Progenitor cell of endocrine pancreas (in vitro differentiated cells): Measurements from ENCODE around the gene C4orf33. TPM values are rescaled to one million over a fixed set of nuclear protein-coding genes. Genes with fewer than 3 reads are reported as not detected.

ENCODE experiments used
- DNase-seq: peaks from one replicate; pipeline ENCODE4 v3.0.0; 2021; ENCODE audit warnings: low spot score; ENCODE audit not compliant: unreplicated experiment
- H3K27ac Mint-ChIP-seq: 2 replicates; pipeline ENCODE4 v1.8.0; 2021; ENCODE audit warnings: mild to moderate bottlenecking, moderate library complexity, mixed read lengths
- H3K27me3 Mint-ChIP-seq: 2 replicates; pipeline ENCODE4 v1.8.0; 2021; ENCODE audit warnings: mixed read lengths
- H3K36me3 Mint-ChIP-seq: 2 replicates; pipeline ENCODE4 v1.8.0; 2022; ENCODE audit warnings: mixed read lengths; ENCODE audit not compliant: insufficient read depth
- H3K4me1 Mint-ChIP-seq: 2 replicates; pipeline ENCODE4 v1.8.0; 2021; ENCODE audit warnings: low read depth, mixed read lengths
- H3K4me3 Mint-ChIP-seq: 2 replicates; pipeline ENCODE4 v1.8.0; 2021; ENCODE audit warnings: low read depth, mild to moderate bottlenecking, moderate library complexity, mixed read lengths
- H3K9me3 Mint-ChIP-seq: 2 replicates; pipeline ENCODE4 v1.8.0; 2021; ENCODE audit warnings: low read depth, mixed read lengths
- total RNA-seq: library from RNA; stranded (reverse); gene quantifications from 2 replicates; pipeline ENCODE4 v1.2.1, GENCODE V29; 2021
- TF ChIP-seq, protein P1 (sequence below): fragments of 200-600 bp; sonication (generic); IDR thresholded peaks from one replicate; pipeline ENCODE4 v1.5.0; 2021; ENCODE audit warnings: antibody characterized with exemption, mild to moderate bottlenecking; ENCODE audit not compliant: unreplicated experiment

The C4orf33 gene
- total RNA-seq, 1 donor from 2014 or later: 12.2 TPM

- Mint-ChIP-seq H3K9me3 (no peaks in the 10 kb centered on the region), H3K4me1 (peaks cover 7% of the 10 kb centered on the region), H3K36me3 (no peaks in the 10 kb centered on the region), H3K27me3 (no peaks in the 10 kb centered on the region), H3K27ac (no peak overlapping the region), H3K4me3 (no peak overlapping the region)
- TF ChIP-seq, protein P1, sequence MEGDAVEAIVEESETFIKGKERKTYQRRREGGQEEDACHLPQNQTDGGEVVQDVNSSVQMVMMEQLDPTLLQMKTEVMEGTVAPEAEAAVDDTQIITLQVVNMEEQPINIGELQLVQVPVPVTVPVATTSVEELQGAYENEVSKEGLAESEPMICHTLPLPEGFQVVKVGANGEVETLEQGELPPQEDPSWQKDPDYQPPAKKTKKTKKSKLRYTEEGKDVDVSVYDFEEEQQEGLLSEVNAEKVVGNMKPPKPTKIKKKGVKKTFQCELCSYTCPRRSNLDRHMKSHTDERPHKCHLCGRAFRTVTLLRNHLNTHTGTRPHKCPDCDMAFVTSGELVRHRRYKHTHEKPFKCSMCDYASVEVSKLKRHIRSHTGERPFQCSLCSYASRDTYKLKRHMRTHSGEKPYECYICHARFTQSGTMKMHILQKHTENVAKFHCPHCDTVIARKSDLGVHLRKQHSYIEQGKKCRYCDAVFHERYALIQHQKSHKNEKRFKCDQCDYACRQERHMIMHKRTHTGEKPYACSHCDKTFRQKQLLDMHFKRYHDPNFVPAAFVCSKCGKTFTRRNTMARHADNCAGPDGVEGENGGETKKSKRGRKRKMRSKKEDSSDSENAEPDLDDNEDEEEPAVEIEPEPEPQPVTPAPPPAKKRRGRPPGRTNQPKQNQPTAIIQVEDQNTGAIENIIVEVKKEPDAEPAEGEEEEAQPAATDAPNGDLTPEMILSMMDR: no peak
- DNase-seq: no peak
Measured at GRCh38 chr4:129092631-129093190, 3.2 kb upstream of the C4orf33 start.

GRCh38 chr4:129093191-129093920, 2.6 kb upstream of the C4orf33 start, which contains the start of gene SCLT1:
Gene SCLT1 (minus strand): TSS chr4:129093539. CDS start chr4:129093103, 436 bp downstream.
- Mint-ChIP-seq H3K9me3 (no peaks in the 10 kb centered on the region), H3K36me3 (no peaks in the 10 kb centered on the region), H3K4me3 (no peak within 1 kb of the TSS)

DNA sequence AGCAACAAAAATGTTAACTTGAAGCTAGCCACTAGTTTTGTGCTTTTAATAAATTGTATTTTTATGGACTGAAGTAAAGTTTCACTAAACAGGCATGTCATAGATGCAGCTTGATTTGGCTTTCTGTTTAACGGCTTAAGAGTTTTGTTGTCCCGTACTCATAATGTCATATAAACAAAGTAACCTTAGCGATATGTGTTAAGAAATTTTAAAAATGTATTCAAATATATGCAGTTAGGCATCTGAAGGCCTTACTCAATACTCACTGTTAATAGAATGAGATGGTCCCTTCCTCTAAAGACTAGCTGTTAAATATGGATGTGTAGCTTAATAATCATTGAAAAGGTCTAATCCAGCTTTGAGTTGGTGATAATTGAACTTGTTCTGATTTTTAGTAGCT, 1.6 kb upstream of the C4orf33 start:
- no peak overlapping the region for H3K4me3 Mint-ChIP-seq
- H3K27me3 Mint-ChIP-seq: no peaks in the 10 kb centered on the region
- TF ChIP-seq, protein P1: no peak
- peaks cover 7% of the 10 kb centered on the region for H3K4me1 Mint-ChIP-seq
- H3K9me3 Mint-ChIP-seq: peaks cover 1% of the 10 kb centered on the region
- DNase-seq: no peak
- no peaks in the 10 kb centered on the region for H3K36me3 Mint-ChIP-seq
- no peak overlapping the region for H3K27ac Mint-ChIP-seq

More at GRCh38 chr4:129093191-129093920, 2.6 kb upstream of the C4orf33 start, which contains the start of gene SCLT1:
- Mint-ChIP-seq H3K27me3 (no peaks in the 10 kb centered on the region), H3K4me1 (peaks cover 7% of the 10 kb centered on the region), H3K27ac (no peak within 1 kb of the TSS)
- peak; percentile 91 for DNase-seq
- TF ChIP-seq, protein P1: no peak

DNA sequence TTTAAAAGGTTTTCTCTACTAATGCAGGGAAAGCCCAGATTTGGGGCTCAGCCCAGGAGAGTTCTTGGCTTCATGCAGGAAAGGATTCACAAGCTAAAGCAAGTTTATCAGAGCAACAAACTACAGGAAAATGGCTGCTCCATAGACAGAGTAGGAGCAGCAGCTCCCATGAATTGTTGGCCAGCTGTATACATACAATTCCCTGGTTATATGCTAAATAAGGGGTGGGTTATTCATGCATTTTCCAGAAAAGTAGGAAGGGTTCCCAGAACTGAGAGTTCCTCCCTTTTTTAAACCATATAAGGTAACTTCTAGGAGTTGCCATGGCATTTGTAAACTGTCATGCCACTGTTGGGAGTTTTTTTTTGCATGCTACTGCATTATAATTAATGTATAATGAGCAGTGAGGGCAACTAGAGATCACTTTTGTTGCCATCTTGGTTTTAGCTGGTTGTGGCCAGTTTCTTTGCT, 2.6 kb downstream of the C4orf33 start:
- Mint-ChIP-seq H3K27ac (no peak overlapping the region), H3K4me1 (peaks cover 7% of the 10 kb centered on the region), H3K9me3 (peaks cover 4% of the 10 kb centered on the region), H3K36me3 (no peaks in the 10 kb centered on the region), H3K4me3 (peak overlapping the region; percentile 6), H3K27me3 (no peaks in the 10 kb centered on the region)
- TF ChIP-seq, protein P1: no peak
- no peak for DNase-seq

DNA sequence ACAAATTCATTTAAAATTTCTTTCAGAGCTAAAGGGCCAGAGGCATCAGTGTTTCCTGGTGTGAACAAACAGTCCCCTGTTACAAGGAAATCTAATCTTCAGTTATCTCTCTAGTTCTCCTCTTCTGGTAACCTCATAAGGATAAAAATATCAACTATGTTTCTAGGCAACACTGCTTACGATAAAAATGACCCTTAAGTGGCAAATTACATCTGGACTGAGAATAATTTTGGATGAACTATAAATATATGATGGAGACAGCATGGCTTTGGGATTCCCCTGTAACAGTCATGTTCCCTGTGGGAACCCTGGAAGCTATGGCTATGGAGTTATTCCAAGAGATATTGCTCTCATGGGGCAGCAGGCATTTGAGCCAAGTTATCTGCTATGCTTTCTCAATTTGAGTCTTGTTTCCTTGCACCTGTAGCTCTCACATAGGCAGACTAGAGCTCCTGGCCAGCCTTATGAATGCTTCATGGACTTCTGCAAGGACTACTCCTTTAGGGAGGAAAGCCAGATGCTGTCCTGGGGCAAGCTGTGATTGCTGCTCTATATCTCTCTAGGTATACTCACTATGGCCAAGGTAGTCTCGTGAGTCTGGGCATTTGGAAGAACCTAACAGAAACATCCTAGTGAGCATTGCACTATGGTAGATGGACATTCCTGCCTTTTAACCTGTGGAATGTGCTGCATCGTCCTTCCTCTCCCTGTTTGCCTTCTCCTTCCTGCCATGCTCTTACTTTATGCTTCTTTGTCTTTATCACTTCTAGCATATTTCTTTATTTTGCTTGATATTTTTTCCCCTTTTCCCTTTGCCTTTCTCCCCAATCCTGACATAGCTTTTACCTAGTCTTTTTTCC, 14.2 kb downstream of the C4orf33 start:
- no peaks in the 10 kb centered on the region for H3K27me3 Mint-ChIP-seq
- no peak for DNase-seq
- no peak overlapping the region for H3K4me3 Mint-ChIP-seq
- H3K36me3 Mint-ChIP-seq: no peaks in the 10 kb centered on the region
- H3K9me3 Mint-ChIP-seq: no peaks in the 10 kb centered on the region
- TF ChIP-seq, protein P1: no peak
- no peak overlapping the region for H3K27ac Mint-ChIP-seq
- peaks cover 9% of the 10 kb centered on the region for H3K4me1 Mint-ChIP-seq
